HG02884 (cell line): Measurements from ENCODE around the gene RLN3.
A peak's percentile ranks its signal among the peaks of the same experiment; 100 is the strongest.

Source experiments
- ATAC-seq: cut with Tn5 transposase; IDR thresholded peaks from one replicate; pipeline ENCODE4 v1.9.1; 2021; ENCODE audit warnings: mild to moderate bottlenecking, moderate library complexity; ENCODE audit not compliant: unreplicated experiment

RLN3 gene, protein sequence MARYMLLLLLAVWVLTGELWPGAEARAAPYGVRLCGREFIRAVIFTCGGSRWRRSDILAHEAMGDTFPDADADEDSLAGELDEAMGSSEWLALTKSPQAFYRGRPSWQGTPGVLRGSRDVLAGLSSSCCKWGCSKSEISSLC

GRCh38 chr19:14027856-14028450 lies at the start of gene RLN3:
RLN3 (plus strand) TSS chr19:14028148; CDS start chr19:14028205, 57 bp downstream.
- no peak for ATAC-seq

GRCh38 chr19:13978351-13979243 lies 49.4 kb upstream of the RLN3 start:
- no peak for ATAC-seq

- no peak for ATAC-seq
These were observed 48.7 kb upstream of the RLN3 start for GRCh38 chr19:13979244-13979615.

DNA sequence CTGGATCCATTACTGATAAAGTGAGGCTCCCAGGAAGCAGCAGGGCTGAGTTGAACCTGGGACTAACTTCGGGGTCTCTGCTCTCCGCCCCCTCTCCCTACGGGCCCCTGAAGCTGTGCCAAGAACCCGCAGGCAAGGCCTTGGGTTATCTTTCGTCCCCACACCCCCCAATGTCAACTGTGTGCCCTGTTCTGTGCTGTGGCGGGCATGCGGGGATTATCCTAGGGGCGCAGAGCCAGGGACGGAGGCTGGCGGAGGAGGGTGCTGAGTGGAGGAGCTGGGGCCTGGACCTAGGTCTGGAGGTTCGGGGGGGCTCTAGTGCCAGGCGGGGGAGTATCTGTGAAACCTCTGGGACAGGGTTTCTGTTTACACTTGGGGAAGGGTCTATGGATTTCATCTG lies 48.3 kb upstream of the RLN3 start:
- ATAC-seq, result no peak

DNA sequence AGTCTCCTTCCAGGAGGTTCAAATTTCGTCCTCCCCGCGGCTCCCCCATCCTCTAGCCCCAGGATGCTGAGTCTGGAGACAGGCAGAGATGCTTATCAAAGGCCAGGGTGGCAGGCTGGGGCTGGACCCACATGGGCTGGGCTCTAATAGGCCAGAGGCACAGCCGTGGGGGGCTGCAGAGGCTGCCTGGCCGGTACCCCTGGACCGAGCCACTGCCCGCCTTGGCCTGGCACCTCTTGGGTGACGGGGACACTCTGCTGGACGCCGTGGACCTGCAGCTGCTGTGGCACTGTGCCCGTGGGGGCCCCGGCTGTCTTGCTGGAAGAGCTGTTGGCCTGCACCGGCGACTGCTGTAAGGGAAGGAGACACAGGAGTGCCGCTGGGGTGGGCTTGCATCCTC lies 47.6 kb upstream of the RLN3 start:
- ATAC-seq, result no peak

GRCh38 chr19:13981021-13981420 lies 46.9 kb upstream of the RLN3 start:
- ATAC-seq, result no peak

DNA sequence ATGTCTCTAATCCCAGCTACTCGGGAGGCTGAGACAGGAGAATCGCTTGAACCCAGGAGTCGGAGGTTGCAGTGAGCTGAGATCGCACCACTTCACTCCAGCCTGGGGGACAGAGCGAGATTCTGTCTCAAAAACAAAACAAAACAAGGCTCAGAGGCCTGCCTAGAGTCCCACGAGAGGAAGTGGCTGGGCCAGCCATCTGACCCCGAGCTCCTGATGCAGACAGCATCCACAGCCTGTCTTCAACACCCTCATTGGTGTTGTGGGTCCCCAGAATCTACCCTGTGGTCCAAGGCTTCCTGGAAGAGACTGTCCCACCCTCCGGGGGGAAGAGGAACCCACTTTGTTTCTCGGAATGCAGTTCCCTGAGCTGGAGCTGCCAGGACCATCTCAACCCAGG lies 46.5 kb upstream of the RLN3 start:
- no peak for ATAC-seq

- no peak for ATAC-seq
These were observed 45.9 kb upstream of the RLN3 start for GRCh38 chr19:13981988-13982501.

DNA sequence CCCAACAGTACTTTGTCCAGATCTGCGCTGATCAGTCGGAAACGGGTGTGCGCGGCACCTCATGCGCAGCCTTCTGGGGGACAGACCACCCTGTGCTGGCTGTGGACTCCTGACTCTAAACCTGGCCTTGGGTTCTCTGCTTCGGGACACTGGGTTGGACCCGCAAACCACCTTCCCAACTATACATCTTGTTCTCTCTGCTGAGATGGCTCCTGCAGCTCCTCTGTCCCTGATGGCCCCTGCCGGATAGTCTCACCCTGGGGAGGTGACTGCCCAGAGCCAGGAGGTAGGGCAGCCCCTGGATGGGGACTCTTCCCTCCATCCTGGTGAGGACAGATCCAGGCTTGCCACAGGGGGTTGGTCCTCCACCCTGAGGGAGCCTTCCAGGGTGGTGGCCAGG lies 45.2 kb upstream of the RLN3 start:
- ATAC-seq, result no peak

- ATAC-seq, result no peak
These were observed 44.6 kb upstream of the RLN3 start for GRCh38 chr19:13983213-13983889.

DNA sequence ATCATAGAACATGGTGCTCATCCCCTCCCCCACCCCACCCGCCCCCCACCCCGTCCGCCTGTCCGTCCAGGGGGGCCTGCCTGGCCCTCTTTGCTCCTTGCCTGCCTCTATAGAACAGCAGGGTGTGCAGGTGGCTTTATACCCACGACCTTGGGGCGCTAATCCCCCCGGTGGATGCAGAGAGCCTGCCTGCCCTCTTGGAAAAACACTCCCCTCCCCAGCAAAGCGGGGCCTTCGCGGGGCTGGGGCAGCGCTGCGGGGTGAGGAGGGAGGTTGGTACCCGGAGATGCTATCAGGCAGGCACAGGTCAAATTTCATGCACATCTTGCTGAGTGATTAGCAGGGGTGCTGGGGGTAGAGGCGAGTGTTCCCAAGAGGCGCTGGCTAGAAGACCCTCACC lies 43.8 kb upstream of the RLN3 start:
- no peak for ATAC-seq

- ATAC-seq, result no peak
These were observed 42.8 kb upstream of the RLN3 start for GRCh38 chr19:13984875-13985741.

GRCh38 chr19:13985771-13986347 lies 42.1 kb upstream of the RLN3 start:
- ATAC-seq, result peak; percentile 4

DNA sequence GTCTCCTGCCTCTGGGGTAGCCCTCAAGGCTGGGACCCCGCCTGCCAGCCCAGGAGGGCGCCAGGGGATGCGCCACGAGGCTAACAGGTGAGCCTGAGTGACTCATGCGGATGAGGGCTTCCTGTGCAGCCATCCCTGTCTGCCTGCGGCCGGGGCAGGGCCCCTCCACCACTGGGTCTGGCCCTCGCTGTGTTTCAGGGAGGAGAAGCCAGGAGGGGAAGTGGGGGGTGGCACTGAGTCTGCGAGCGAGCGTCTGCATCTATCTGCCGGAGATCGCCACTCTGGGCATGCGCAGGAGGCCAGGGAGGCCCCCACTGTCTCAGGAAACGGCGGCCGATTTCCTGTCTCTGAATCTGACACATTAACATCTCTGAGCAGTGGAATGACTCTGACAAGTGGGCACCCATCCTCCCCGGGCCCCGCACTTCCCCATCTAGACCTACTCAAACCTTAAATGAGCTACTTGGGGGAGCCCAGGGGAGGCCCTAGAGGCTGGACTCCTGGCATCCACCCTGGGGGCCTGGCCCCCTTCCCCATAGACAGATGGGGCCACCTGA lies 41.5 kb upstream of the RLN3 start:
- ATAC-seq, result peak; percentile 69

GRCh38 chr19:13987101-13987890 lies 40.7 kb upstream of the RLN3 start:
- ATAC-seq, result no peak

- ATAC-seq, result no peak
These were observed 38.5 kb upstream of the RLN3 start for GRCh38 chr19:13989487-13989886.

- no peak for ATAC-seq
These were observed 37.9 kb upstream of the RLN3 start for GRCh38 chr19:13990085-13990484.

- no peak for ATAC-seq
These were observed 35.9 kb upstream of the RLN3 start for GRCh38 chr19:13992025-13992424.
